Psoas muscle (tissue), 8 donors: ENCODE results near the gene USP10. TPM values are rescaled to one million over a fixed set of nuclear protein-coding genes. Genes with fewer than 3 reads are reported as not detected.
"Not testable (repeated sequence)": the region's sequence is repeated elsewhere in the genome, so short reads cannot be mapped to it uniquely, and the experiment has no call there.

Source experiments
- ATAC-seq, 4 donors: fragments of 200-7000 bp; cut with Tn5 transposase; one replicate each; pipeline ENCODE4 v1.9.1; 2020; ENCODE audit warnings: moderate library complexity in 3 of 4, mild to moderate bottlenecking in 2 of 4
- DNase-seq, 2 donors: peaks; one replicate each; pipeline ENCODE4 v3.0.0-alpha.2; 2020
- H3K27ac ChIP-seq: fragments of 200-600 bp; one replicate; pipeline ENCODE4 v1.8.0; 2022
- H3K27me3 ChIP-seq, 3 donors: fragments of 200-600 bp in 1 of 3; one replicate each; pipeline versions ENCODE4 v1.6.1 to v1.8.0; 2013 to 2022; ENCODE audit warnings: low read length in 2 of 3, mild to moderate bottlenecking in 2 of 3, moderate library complexity in 1 of 3; ENCODE audit not compliant: insufficient read depth in 3 of 3
- H3K36me3 ChIP-seq, 2 donors: fragments of 200-600 bp in 1 of 2; one replicate each; pipeline versions ENCODE4 v1.6.1 to v1.8.0; 2013 to 2022; ENCODE audit warnings: low read depth in 1 of 2, mild to moderate bottlenecking in 1 of 2, moderate library complexity in 1 of 2; ENCODE audit not compliant: insufficient read depth in 1 of 2
- H3K4me1 ChIP-seq: fragments of 200-600 bp; one replicate; pipeline ENCODE4 v1.8.0; 2022
- H3K4me3 ChIP-seq: fragments of 200-600 bp; one replicate; pipeline ENCODE4 v1.8.0; 2022; ENCODE audit warnings: mild to moderate bottlenecking
- H3K9me3 ChIP-seq: fragments of 200-600 bp; one replicate; pipeline ENCODE4 v1.8.0; 2022
- CTCF ChIP-seq: fragments of 200-600 bp; IDR thresholded peaks from one replicate; pipeline ENCODE4 v1.8.0; 2022; ENCODE audit warnings: antibody characterized with exemption
- WGBS, 3 donors: extraction: QIAGEN DNeasy Blood & Tissue Kit; methylation state at CpG; one replicate each; pipeline versions ENCODE4 v1.1.6 to v1.1.7; 2013; 5-methylcytosine and 5-hydroxymethylcytosine counted together
- intact Hi-C, 2 donors: fragments of 100-400 bp; cut with DNase I; formaldehyde crosslinking; loops; one replicate each; pipeline versions ENCODE4 v1.11.0 to v1.14.2; 2022
- polyA plus RNA-seq, 3 donors: library from polyadenylated mRNA; stranded (reverse); fragments of 200-250 nt; gene quantifications; one replicate each; pipeline ENCODE4 v1.2.3, GENCODE V29; 2013
- total RNA-seq, 4 donors: library from RNA; stranded (reverse); fragmentation: NEBNext Ultra II Directional in 2 of 4; extraction: Animal tissue kit (Norgen Biotek cat#: 25700) in 2 of 4; gene quantifications; one replicate each; pipeline versions ENCODE4 v1.2.1 to v1.2.4, GENCODE V29; 2021 to 2023
- donor health status: healthy with polysubstance abuse.
- donor health status: DM: no; HTN: no; CAD: no; lungs with moderate emphysema.
- donor health status: Bipolar disorder and iron deficiency.
- donor health status: healthy.
- donor health status: DM: yes; HTN: yes; CAD: no.
- donor health status: DM: no; HTN: no; CAD: no.
- donor health status: DM: no; HTN: no; CAD: no.
- donor health status: DM: yes; HTN: yes; CAD: no.

USP10 gene
- total and polyA plus RNA-seq, 7 donors: 33.9 to 93.0 (median 69.2) TPM

- 60 to 75% (median 62%) methylated on average over 5 of the region's 5 CpGs for WGBS, 3 donors
- Histone ChIP-seq H3K4me1 (peaks cover 31% of the 10 kb centered on the region), H3K4me3 (no peak overlapping the region), H3K36me3 (peaks cover 0 to 9% of the 10 kb centered on the region in 2 donors), H3K27ac (no peak overlapping the region), H3K27me3 (no peaks in the 10 kb centered on the region), H3K9me3 (no peaks in the 10 kb centered on the region)
- DNase-seq (no peak), ATAC-seq (no peak)
- no peak for TF ChIP-seq CTCF
- intact Hi-C loops: no loop called here
Measured at GRCh38 chr16:84740596-84741116, 40.9 kb downstream of the USP10 start.

- TF ChIP-seq CTCF: no peak
- no peaks in the 10 kb centered on the region for H3K9me3 ChIP-seq
- H3K4me1 ChIP-seq: peaks cover 27% of the 10 kb centered on the region
- H3K27me3 ChIP-seq: no peaks in the 10 kb centered on the region
- no peak overlapping the region for H3K4me3 ChIP-seq
- intact Hi-C loops: no loop called here
- 27 to 44% (median 32%) methylated on average over 4 of the region's 4 CpGs for WGBS, 3 donors
- no peak for DNase-seq
- ATAC-seq: peak in 2 of 4 donors; percentile 41 to 67
- peaks cover 2 to 16% of the 10 kb centered on the region in 2 donors for H3K36me3 ChIP-seq
- H3K27ac ChIP-seq: no peak overlapping the region
Measured at GRCh38 chr16:84741340-84741830, 41.6 kb downstream of the USP10 start.

- DNase-seq (no peak), ATAC-seq (no peak)
- WGBS, 3 donors: 79 to 83% (median 81%) methylated on average over 10 of the region's 10 CpGs
- Histone ChIP-seq H3K27ac (no peak overlapping the region), H3K4me3 (no peak overlapping the region), H3K36me3 (peaks cover 2 to 18% of the 10 kb centered on the region in 2 donors), H3K27me3 (no peaks in the 10 kb centered on the region), H3K4me1 (peaks cover 20% of the 10 kb centered on the region), H3K9me3 (no peaks in the 10 kb centered on the region)
- intact Hi-C loops: no loop called here
- TF ChIP-seq CTCF: no peak
Measured at GRCh38 chr16:84742641-84743092, 42.9 kb downstream of the USP10 start.

GRCh38 chr16:84746231-84746630, 46.4 kb downstream of the USP10 start:
- 87 to 94% (median 91%) methylated on average over 6 of the region's 6 CpGs for WGBS, 3 donors
- no peak overlapping the region for H3K4me3 ChIP-seq
- H3K36me3 ChIP-seq: peaks cover 2 to 18% of the 10 kb centered on the region in 2 donors
- intact Hi-C loops: no loop called here
- no peak for TF ChIP-seq CTCF
- DNase-seq (no peak), ATAC-seq (no peak)
- H3K27ac ChIP-seq: no peak overlapping the region
- peaks cover 17% of the 10 kb centered on the region for H3K4me1 ChIP-seq
- H3K9me3 ChIP-seq: no peaks in the 10 kb centered on the region
- H3K27me3 ChIP-seq: no peaks in the 10 kb centered on the region

GRCh38 chr16:84746875-84747274, 47.1 kb downstream of the USP10 start:
- Histone ChIP-seq H3K4me1 (peaks cover 21% of the 10 kb centered on the region), H3K9me3 (no peaks in the 10 kb centered on the region), H3K27ac (no peak overlapping the region), H3K36me3 (peaks cover 2 to 18% of the 10 kb centered on the region in 2 donors), H3K27me3 (no peaks in the 10 kb centered on the region), H3K4me3 (no peak overlapping the region)
- TF ChIP-seq CTCF: peak; percentile 16
- peak in 1 of 2 donors; percentile 51 for DNase-seq
- ATAC-seq: peak; percentile 32 to 72 (median 46)
- 69 to 96% (median 86%) methylated on average over 11 of the region's 11 CpGs for WGBS, 3 donors
- intact Hi-C loops: no loop called here

- intact Hi-C loops, H3K4me3 ChIP-seq, ATAC-seq, DNase-seq, H3K27me3 ChIP-seq, H3K27ac ChIP-seq, H3K9me3 ChIP-seq: not testable (repeated sequence)
- Histone ChIP-seq H3K4me1 (peaks cover 22% of the 10 kb centered on the region), H3K36me3 (peaks cover 2 to 18% of the 10 kb centered on the region in 2 donors)
- 87 to 96% (median 91%) methylated on average over 11 of the region's 11 CpGs for WGBS, 3 donors
Measured at GRCh38 chr16:84748247-84748646, 48.4 kb downstream of the USP10 start.
